HL-60/S4 (cell line): ENCODE results near the gene IKBKE.

Experiments
- in situ Hi-C: fragments of 300-500 bp; cut with MboI; formaldehyde crosslinking; loops from 2 replicates; pipeline ENCODE4 v1.14.3; 2022; ENCODE audit warnings: low sequenced_read_pairs

IKBKE gene

DNA sequence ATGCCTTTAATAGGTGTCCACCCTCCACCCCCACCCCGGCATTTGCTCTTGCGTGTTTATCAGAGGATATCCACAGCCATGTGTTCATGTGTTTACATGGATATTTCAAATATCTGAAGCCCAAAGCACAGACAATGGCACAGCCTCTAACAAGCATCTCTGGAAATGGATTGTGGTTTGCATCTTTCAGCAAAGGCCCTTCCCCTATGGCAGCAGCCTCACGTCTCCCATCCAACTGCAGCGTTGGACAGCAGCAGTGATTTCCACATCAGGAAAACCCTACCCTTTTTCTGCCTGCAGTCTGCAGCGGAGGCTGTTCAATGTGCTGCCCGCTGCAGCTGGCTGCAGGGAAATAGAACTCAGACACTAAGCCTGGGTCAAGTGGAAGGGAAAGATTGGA, 38.7 kb downstream of the IKBKE start:
- in situ Hi-C loops = no loop called here

DNA sequence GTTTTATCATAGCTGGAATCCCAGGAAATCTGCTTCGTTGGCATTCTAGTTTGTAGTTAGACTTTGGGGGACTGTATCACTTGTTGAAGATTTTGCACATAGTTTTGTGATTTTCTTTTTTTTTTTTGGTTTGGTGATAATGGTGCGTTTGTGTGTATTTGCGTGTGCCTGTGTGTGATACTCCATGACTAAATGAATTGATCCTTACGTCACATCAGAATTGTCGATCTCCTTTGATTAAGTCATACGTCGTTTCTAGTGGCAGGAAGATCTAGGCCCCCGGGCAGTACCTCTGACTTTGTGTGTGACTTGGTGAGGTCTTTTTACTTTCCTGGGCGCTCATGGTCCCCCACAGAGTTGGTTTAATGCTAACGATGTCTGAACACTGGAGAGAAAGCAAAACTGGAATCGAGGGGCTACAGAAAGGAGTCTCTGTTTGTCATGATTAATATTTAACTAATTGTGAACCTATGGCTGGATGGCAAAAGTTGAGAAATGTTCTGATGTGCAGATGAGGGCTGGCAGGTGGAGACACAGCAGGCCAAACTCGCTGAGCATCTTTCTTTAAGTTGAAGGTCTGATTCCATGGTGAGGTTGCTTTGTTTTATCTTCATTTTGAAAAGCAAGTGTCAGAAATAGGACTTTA, 39.5 kb downstream of the IKBKE start:
- in situ Hi-C loops = no loop called here

DNA sequence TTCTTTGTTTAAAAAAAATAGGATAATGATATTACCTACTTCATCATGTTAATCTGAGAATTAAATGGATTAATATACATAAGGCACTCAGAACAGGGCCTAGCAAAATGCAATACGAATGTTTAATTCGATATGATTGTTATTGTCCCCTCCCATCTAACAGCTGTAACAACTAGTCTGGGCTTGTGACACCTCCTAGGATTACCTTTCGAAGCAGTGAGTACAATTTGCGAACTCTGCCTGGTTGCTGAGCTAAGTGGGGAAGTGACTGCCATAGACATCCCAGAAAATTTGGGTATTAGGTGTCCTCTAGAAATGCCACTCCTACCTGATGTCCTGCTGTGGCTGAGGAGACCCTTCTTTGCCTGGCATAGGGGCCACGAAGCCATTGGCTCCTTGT, 40.1 kb downstream of the IKBKE start:
- in situ Hi-C loops = no loop called here

DNA sequence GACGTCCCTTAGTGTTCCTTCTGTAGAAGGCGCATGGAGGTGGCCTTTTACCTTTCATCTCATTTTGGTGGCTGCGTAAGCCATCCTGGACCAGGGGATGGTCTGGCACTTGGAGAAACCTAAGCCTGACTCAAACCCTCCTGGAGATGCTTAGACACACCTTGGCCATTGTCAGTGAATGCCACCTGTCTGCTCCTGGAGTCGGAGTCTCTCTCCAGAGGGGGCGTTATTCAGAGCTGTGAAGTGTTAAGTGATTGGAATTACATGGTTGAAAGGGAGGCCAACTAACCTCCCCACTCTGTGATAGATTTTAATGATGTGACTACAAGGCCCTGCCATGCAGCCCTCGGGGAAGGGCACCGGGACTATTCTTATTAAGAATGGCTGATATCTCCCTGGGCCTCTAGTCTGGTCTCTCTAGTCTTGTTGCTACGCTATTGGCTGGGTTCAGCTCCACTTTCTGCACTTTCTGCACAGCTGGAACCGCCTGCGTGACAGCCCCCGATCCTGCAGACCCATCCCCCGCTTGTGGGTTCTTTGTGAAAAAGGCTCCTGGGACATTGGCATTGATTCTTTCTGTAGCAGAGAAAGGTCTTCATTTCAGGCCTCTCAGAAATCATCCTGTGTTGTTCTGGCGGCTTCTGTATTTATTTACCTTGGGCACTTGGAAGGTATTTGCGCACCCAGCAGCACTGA, 41.2 kb downstream of the IKBKE start:
- in situ Hi-C loops = no loop called here

- in situ Hi-C loops = no loop called here
Observed at GRCh38 chr1:206512058-206512850, 42.0 kb downstream of the IKBKE start.

DNA sequence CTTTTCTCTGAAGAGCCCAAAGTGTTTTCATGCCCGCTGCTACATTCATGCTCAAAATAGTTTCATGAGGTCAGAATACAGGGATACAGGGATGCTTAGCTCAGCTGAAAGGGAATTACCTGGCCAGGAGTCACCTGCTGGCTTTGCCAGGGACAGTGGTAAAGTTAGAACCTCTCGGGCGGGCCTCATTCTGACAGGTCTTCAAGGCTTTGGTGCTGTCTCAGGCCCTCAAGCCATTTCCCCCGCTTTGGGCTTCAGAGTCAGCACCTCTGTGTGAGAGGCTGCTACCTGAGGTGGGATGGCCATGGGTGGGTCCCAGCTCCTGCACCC, 42.5 kb downstream of the IKBKE start:
- in situ Hi-C loops = no loop called here

GRCh38 chr1:206513312-206514111, 43.2 kb downstream of the IKBKE start:
- in situ Hi-C loops = no loop called here

GRCh38 chr1:206514813-206515387, 44.6 kb downstream of the IKBKE start:
- in situ Hi-C loops = no loop called here

GRCh38 chr1:206516728-206516990, 46.4 kb downstream of the IKBKE start:
- in situ Hi-C loops = no loop called here

GRCh38 chr1:206517784-206518183, 47.5 kb downstream of the IKBKE start:
- in situ Hi-C loops = no loop called here

GRCh38 chr1:206518206-206518605, 47.9 kb downstream of the IKBKE start:
- in situ Hi-C loops = no loop called here

DNA sequence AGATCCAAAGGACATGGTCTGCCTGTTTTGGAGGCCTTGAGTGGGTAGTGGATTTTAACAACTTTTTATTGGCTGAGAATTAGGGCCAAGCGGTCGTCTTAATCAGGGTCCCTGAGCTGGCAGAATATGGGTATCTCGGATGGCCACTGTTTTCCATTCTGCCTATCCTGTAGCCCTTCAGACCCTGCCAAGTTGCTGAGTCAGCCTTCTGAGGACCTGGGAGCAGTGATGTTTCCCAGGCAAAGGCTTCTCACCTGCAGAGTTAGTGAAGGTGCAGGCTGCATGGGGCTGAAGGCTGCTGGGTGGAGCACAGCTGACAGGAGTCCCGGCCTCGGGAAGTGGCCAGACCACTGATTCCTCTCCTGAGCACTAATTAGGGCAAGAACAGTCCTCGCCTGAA, 48.5 kb downstream of the IKBKE start:
- in situ Hi-C loops = no loop called here

DNA sequence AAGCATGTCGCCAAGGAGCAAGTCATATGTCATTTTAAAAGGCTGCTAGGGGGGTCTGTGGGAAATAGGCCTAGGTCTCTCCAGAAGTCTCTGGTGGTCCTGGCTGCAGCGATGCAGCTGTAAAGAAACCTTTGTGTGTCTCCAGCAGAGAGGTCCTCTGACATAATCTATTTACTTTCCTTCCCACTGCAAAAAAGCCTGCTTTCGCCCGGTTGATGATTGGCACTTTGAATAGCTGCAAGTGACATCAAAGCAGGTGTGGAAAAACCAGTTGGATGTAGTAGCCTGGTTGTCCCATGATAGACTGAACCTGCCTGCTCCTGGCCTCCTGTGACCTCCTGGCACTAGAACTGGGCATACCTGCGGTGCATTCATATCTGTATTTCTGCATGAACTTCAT, 50.9 kb downstream of the IKBKE start:
- in situ Hi-C loops = no loop called here

DNA sequence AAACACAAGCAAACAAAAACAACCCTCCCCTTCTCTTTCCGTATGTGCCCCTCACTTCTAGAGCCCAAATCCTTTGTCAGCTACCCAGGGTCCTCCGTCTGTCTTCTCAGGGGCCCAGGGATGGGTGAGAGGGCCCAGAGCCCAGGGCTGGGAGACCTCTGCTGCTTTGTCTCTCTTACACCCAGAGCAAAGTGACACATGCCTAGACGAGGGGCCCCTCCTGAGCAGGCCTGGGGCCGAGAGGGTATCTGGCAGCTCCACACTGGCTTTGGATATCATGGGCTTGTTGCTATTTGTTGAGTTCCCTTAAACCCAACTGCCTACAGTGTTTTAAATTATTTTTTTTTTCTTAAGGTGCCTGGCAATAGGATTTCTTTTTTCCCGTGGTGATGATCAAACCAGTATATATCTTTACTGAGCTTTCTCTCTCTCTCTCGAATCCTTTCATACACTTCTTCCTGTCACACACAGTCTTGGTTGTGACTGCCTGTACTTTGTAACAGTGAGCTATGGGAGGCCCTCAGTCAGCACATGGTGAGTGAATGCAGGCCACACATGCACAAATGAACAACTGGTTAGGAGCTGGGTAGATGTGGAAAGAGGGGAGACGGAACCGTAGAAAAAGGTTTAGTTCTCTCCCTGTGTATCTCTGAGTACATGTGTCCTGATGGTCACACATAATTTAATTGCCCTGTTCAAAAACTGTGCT, 51.6 kb downstream of the IKBKE start:
- in situ Hi-C loops = no loop called here

DNA sequence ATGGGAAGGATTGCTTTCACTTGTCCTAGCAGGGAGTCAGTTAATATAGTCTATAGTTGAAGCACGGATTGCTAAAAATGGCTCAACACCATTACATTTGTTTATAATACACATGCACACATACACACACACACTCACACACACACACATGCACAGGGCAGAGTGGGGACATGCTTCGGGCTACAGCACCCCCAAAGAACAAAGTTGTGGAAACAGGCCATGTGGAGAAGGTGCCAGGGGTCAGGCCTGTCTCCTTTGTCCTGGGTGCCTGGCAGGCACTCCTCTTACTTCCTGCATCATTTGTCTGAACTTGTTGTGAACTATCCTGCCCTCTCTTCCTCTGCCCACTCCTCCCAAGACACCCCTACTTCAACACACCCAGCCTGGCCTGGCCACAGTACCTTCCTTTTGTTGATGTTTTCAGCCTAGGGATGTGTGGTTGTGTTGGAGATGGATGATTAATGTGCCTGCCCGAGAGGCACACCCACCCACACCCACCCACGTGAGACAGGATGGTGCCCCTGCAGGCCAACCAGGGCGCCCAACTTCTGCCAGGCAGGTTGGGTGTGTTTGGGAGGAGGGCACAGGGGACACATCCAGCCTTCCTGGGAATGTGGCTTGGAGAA, 54.6 kb downstream of the IKBKE start:
- in situ Hi-C loops = no loop called here

DNA sequence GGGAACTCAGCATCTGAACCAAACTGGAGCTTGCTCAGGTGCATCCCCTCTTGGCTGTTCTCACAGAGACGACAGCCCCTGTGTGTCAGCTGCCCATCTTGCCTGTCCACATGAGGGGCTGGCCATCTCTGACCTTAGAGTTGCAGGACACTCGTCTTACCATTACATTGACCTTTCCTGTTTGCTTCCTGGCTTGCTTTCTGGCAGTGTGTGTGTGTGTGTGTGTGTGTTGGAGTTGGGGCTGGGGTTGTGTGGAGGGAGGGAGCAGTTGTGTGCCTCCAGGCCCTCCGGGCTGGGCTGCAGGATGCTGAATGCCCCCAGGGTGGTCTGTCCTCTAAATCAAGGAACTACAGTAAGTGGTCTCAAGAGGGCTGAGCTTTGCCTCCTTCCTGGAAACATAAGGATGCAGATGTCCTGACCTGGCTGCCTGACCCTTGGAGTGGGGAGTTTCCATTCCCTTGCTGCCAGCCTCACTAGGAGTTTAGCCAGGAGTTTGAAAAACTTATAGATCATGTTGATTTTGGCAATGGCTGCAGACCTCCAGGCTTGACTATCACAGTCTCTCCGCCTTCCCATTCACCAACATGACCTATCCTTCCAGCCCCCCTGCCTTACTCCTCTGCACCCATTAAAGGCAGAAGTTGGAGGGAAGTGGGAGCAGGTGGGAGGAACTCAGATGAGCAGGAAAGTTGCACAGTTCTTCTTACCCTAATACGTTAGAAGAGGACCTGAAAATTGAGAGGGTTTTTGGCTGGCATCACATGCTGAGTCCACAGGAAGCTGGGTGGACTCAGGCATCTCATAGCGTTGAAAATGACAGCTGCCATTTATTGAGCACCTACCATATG, 56.0 kb downstream of the IKBKE start:
- in situ Hi-C loops = no loop called here

DNA sequence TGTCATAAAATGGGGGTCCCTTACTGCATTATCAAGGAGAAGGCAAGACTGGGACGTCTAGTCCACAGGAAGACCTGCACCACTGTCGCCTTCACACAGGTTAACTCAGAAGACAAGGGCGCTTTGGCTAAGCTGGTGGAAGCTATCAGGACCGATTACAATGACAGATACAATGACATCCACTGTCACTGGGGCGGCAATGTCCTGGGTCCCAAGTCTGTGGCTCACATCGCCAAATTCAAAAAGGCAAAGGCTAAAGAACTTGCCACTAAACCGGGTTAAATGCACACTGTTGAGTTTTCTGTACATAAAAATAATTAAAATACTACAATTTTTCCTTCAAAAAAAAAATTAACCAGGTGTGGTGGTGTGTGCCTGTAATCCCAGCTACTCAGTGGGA, 59.1 kb downstream of the IKBKE start:
- in situ Hi-C loops = no loop called here

GRCh38 chr1:206532368-206532767, 62.1 kb downstream of the IKBKE start:
- in situ Hi-C loops = no loop called here

DNA sequence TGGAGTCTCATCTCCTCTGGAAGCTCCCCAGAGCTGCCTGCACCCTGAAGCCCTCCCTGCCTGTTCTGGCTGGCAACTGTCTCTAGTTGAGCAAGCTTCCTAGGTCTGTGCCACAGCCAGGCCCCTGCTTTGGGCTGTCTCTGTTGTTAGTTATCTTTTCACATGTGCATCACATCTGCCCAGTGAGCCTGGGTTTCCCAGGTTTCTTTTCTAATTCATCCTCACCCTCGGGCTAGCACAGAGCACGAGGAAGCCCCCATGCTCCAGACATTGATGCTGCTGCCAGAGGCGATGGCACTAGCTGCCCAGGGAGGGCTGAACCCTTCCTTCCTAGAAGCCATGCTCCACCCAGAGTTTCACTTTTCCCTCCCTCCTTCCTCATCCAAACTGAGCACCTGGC, 64.3 kb downstream of the IKBKE start:
- in situ Hi-C loops = no loop called here
